ENCODE results near the gene CABLES2. TPM values are rescaled to one million over a fixed set of nuclear protein-coding genes. Genes with fewer than 3 reads are reported as not detected.

CABLES2 gene
- total and polyA plus RNA-seq, 2 of the 4 experiments (the other 2 are of a cell fraction): 1.4 to 5.1 TPM

DNA sequence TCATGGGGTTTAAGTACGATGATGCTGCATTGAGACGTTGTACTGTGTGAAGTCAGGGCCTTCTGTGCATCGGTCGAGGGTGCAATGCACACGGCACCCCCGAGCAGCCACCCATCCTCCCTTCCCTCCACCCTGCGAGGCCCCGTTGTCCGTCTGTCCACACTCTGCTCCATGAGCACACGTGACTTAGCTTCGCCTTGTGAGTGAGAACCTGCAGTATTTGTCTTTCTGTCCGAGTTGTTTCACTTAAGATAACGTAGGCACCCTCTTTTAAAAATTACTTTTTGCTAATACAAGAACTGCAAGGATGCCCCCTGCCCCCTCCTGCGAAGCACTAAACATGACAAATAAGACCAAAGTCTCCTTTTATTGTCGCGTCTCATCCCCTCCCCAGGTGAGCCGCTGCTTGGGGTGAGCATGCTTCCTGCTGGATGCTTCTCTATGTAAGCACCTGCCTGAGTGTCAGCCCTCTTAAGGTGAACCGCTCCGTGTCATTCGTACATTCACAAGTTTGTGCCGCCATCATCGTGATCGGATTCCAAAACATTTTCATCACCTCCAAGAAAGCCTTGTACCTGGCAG is 23.9 kb upstream of the CABLES2 start:
- no peaks in the 10 kb centered on the region for H3K79me1 ChIP-seq (ENCODE audit: low read depth in 1 of 2, low read length in 2 of 2)
- H2BK5ac ChIP-seq (ENCODE audit: low read depth, low read length, poor library complexity, severe bottlenecking): no peak overlapping the region
- intact Hi-C loops (cut with micrococcal nuclease): no loop called here
- no peak for DNase-seq
- CTCF ChIA-PET: no interaction called here
- H4K8ac ChIP-seq (ENCODE audit: low read depth in 2 of 2, low read length in 2 of 2): no peak overlapping the region
- no peak for ATAC-seq (ENCODE audit: low read depth)
- in situ Hi-C loops (cut with MboI; ENCODE audit: low sequenced_read_pairs): no loop called here
- POLR2A ChIA-PET (ENCODE audit: unreplicated experiment): no interaction called here
- H3K4me2 ChIP-seq (ENCODE audit: low read depth, low read length): no peak overlapping the region
- 54% methylated on average over 12 of the region's 23 CpGs; no CpG with 5 or more reads in 1 of the 2 experiments for WGBS, 2 experiments (ENCODE audit: extremely low coverage in 2 of 2, insufficient read length in 1 of 2)
- H3K23ac ChIP-seq (ENCODE audit: low read depth, low read length): no peak overlapping the region
- no peak overlapping the region for H3K4ac ChIP-seq (ENCODE audit: low read depth, low read length)
- no peaks in the 10 kb centered on the region for H4K20me1 ChIP-seq (ENCODE audit: insufficient read depth, low read length)
- no peak overlapping the region for H3K14ac ChIP-seq (replicated peaks; ENCODE audit: low read depth, low read length)
- H2AK5ac ChIP-seq (ENCODE audit: low read depth, low read length): no peak overlapping the region
- BruUV-seq (replicated peaks): no TSS peak
- no peaks in the 10 kb centered on the region for H3K9me1 ChIP-seq (ENCODE audit: insufficient read depth, low read length)
- H3K27ac ChIP-seq (ENCODE audit: insufficient read depth, low read length): no peak overlapping the region
- H3K18ac ChIP-seq (ENCODE audit: low read depth, low read length): no peak overlapping the region
- no peak overlapping the region for H4K91ac ChIP-seq (ENCODE audit: insufficient read depth, low read depth, low read length)
- H2BK120ac ChIP-seq (ENCODE audit: low read depth, low read length): no peak overlapping the region
- H3K27me3 ChIP-seq (ENCODE audit: control insufficient read depth, insufficient read depth, low read length): peaks cover 69% of the 10 kb centered on the region
- no peak overlapping the region for H2AFZ ChIP-seq (replicated peaks; ENCODE audit: low read length, poor library complexity)
- TF ChIP-seq RFX5 (IDR thresholded peaks at IDR 0.05; ENCODE audit: low read depth, low read length) (no peak), CTCF (conservative IDR thresholded peaks at IDR 0.05; ENCODE audit: low read depth, low read length) (no peak), POLR2A (IDR thresholded peaks at IDR 0.05; ENCODE audit: low read depth, low read length) (no peak), RAD21 (IDR thresholded peaks at IDR 0.05; ENCODE audit: low read length) (no peak), USF2 (IDR thresholded peaks at IDR 0.05; ENCODE audit: low read depth, low read length) (no peak), NFE2L2 (IDR thresholded peaks at IDR 0.05; ENCODE audit: low read depth, low read length) (no peak), FOS (IDR thresholded peaks at IDR 0.05; ENCODE audit: low read depth, low read length) (no peak)
- no peaks in the 10 kb centered on the region for H3K4me1 ChIP-seq (ENCODE audit: control insufficient read depth, insufficient read depth, low read length)
- H3K4me3 ChIP-seq (ENCODE audit: insufficient read depth, low read depth, low read length): no peak overlapping the region
- dilution Hi-C loops (cut with HindIII; ENCODE audit: low sequenced_read_pairs, unreplicated experiment): no loop called here
- no peak overlapping the region for H2BK15ac ChIP-seq (ENCODE audit: low read depth, low read length)
- no peak overlapping the region for H3K56ac ChIP-seq (ENCODE audit: extremely low read depth, insufficient read depth, low read length)
- H3K36me3 ChIP-seq (ENCODE audit: control insufficient read depth, insufficient read depth, low read length): no peaks in the 10 kb centered on the region
- H2AK9ac ChIP-seq (replicated peaks; ENCODE audit: low read depth, low read length, poor library complexity): no peak overlapping the region
- no peak overlapping the region for H3K9ac ChIP-seq (ENCODE audit: low read depth, low read length)
- no peak overlapping the region for H4K5ac ChIP-seq (ENCODE audit: low read depth, low read length)
- H3K9me3 ChIP-seq (ENCODE audit: control insufficient read depth, insufficient read depth, low read length): peaks cover under 1% of the 10 kb centered on the region; the same call in 1 of the 2 replicates
- H2BK20ac ChIP-seq (ENCODE audit: low read depth, low read length): no peak overlapping the region

Measured in IMR-90 (cell line).